ENCODE results near the gene PDPR. TPM values are rescaled to one million over a fixed set of nuclear protein-coding genes. Genes with fewer than 3 reads are reported as not detected.
"Not testable (repeated sequence)": the region's sequence is repeated elsewhere in the genome, so short reads cannot be mapped to it uniquely, and the experiment has no call there.

Gene PDPR
- polyA plus RNA-seq, 1 of the 3 experiments (the other 2 are of a cell fraction) = 17.1 TPM

GRCh38 chr16:70197611-70198010 is 83.5 kb downstream of the PDPR start:
- H3K79me2 ChIP-seq (ENCODE audit: insufficient read depth); H3K9ac ChIP-seq; H3K4me3 ChIP-seq (ENCODE audit: low read depth in 2 of 2, low read length in 1 of 2); H3K9me3 ChIP-seq; POLR2A ChIA-PET; H3K9me2 ChIP-seq; H3F3A ChIP-seq (replicated peaks; ENCODE audit: insufficient read depth); H4K20me1 ChIP-seq (ENCODE audit: insufficient read depth); H3K36me3 ChIP-seq (replicated peaks in 1 of 2; ENCODE audit: control insufficient read depth in 1 of 2, insufficient read depth in 2 of 2, low read length in 1 of 2); H3K27ac ChIP-seq (ENCODE audit: low read depth in 2 of 2, low read length in 1 of 2); H3K27me3 ChIP-seq (ENCODE audit: insufficient read depth); H3K4me2 ChIP-seq; H3K4me1 ChIP-seq (ENCODE audit: control insufficient read depth in 1 of 2, insufficient read depth in 2 of 2, low read depth in 1 of 2, low read length in 1 of 2); CTCF ChIA-PET; H2AFZ ChIP-seq (ENCODE audit: low read depth): not testable (repeated sequence)
- peak; percentile 16 for DNase-seq
- WGBS (ENCODE audit: low lambda C conversion rate) = 89% methylated on average over 5 of the region's 7 CpGs

GRCh38 chr16:70198230-70198629 is 84.1 kb downstream of the PDPR start:
- POLR2A ChIA-PET = not testable (repeated sequence)

GRCh38 chr16:70198666-70199065 is 84.5 kb downstream of the PDPR start:
- CTCF ChIA-PET; H3K79me2 ChIP-seq (ENCODE audit: insufficient read depth); H3K4me1 ChIP-seq (ENCODE audit: control insufficient read depth in 1 of 2, insufficient read depth in 2 of 2, low read depth in 1 of 2, low read length in 1 of 2); DNase-seq; H3K9ac ChIP-seq; H2AFZ ChIP-seq (ENCODE audit: low read depth); H3K9me3 ChIP-seq; H3K27ac ChIP-seq (ENCODE audit: low read depth in 2 of 2, low read length in 1 of 2); H3K27me3 ChIP-seq (ENCODE audit: insufficient read depth); H4K20me1 ChIP-seq (ENCODE audit: insufficient read depth); H3K4me2 ChIP-seq; H3K36me3 ChIP-seq (replicated peaks in 1 of 2; ENCODE audit: control insufficient read depth in 1 of 2, insufficient read depth in 2 of 2, low read length in 1 of 2); H3K4me3 ChIP-seq (ENCODE audit: low read depth in 2 of 2, low read length in 1 of 2); POLR2A ChIA-PET; H3K9me2 ChIP-seq; H3F3A ChIP-seq (replicated peaks; ENCODE audit: insufficient read depth): not testable (repeated sequence)
- 89% methylated on average over 3 of the region's 3 CpGs for WGBS (ENCODE audit: low lambda C conversion rate)

More at GRCh38 chr16:70198230-70198629, 84.1 kb downstream of the PDPR start:
- H3K27me3 ChIP-seq (ENCODE audit: insufficient read depth); H3F3A ChIP-seq (replicated peaks; ENCODE audit: insufficient read depth); H3K27ac ChIP-seq (ENCODE audit: low read depth in 2 of 2, low read length in 1 of 2); H3K4me2 ChIP-seq; H3K36me3 ChIP-seq (replicated peaks in 1 of 2; ENCODE audit: control insufficient read depth in 1 of 2, insufficient read depth in 2 of 2, low read length in 1 of 2); H2AFZ ChIP-seq (ENCODE audit: low read depth); H3K79me2 ChIP-seq (ENCODE audit: insufficient read depth); CTCF ChIA-PET; H3K4me1 ChIP-seq (ENCODE audit: control insufficient read depth in 1 of 2, insufficient read depth in 2 of 2, low read depth in 1 of 2, low read length in 1 of 2); H3K4me3 ChIP-seq (ENCODE audit: low read depth in 2 of 2, low read length in 1 of 2); H3K9ac ChIP-seq; DNase-seq; H3K9me2 ChIP-seq; H3K9me3 ChIP-seq; H4K20me1 ChIP-seq (ENCODE audit: insufficient read depth): not testable (repeated sequence)
- 100% methylated on average over 2 of the region's 9 CpGs for WGBS (ENCODE audit: low lambda C conversion rate)

GRCh38 chr16:70199170-70199569 is 85.0 kb downstream of the PDPR start:
- H3K4me1 ChIP-seq (ENCODE audit: control insufficient read depth in 1 of 2, insufficient read depth in 2 of 2, low read depth in 1 of 2, low read length in 1 of 2); CTCF ChIA-PET: not testable (repeated sequence)
- WGBS (ENCODE audit: low lambda C conversion rate) = 91% methylated on average over 9 of the region's 9 CpGs

GRCh38 chr16:70200063-70200462 is 85.9 kb downstream of the PDPR start:
- H3K9ac ChIP-seq; H3F3A ChIP-seq (replicated peaks; ENCODE audit: insufficient read depth); CTCF ChIA-PET; H3K27me3 ChIP-seq (ENCODE audit: insufficient read depth); H3K9me2 ChIP-seq; H3K27ac ChIP-seq (ENCODE audit: low read depth in 2 of 2, low read length in 1 of 2); POLR2A ChIA-PET; H2AFZ ChIP-seq (ENCODE audit: low read depth); H3K9me3 ChIP-seq; H3K4me1 ChIP-seq (ENCODE audit: control insufficient read depth in 1 of 2, insufficient read depth in 2 of 2, low read depth in 1 of 2, low read length in 1 of 2); DNase-seq; H3K4me2 ChIP-seq; H4K20me1 ChIP-seq (ENCODE audit: insufficient read depth); H3K4me3 ChIP-seq (ENCODE audit: low read depth in 2 of 2, low read length in 1 of 2); H3K36me3 ChIP-seq (replicated peaks in 1 of 2; ENCODE audit: control insufficient read depth in 1 of 2, insufficient read depth in 2 of 2, low read length in 1 of 2); H3K79me2 ChIP-seq (ENCODE audit: insufficient read depth): not testable (repeated sequence)
- WGBS (ENCODE audit: low lambda C conversion rate) = 78% methylated on average over 8 of the region's 8 CpGs

More at GRCh38 chr16:70199170-70199569, 85.0 kb downstream of the PDPR start:
- DNase-seq; H3K4me2 ChIP-seq; H3K27ac ChIP-seq (ENCODE audit: low read depth in 2 of 2, low read length in 1 of 2); H3K27me3 ChIP-seq (ENCODE audit: insufficient read depth); H3K79me2 ChIP-seq (ENCODE audit: insufficient read depth); POLR2A ChIA-PET; H3K4me3 ChIP-seq (ENCODE audit: low read depth in 2 of 2, low read length in 1 of 2); H3K9me3 ChIP-seq; H4K20me1 ChIP-seq (ENCODE audit: insufficient read depth); H3K9me2 ChIP-seq; H3K9ac ChIP-seq; H2AFZ ChIP-seq (ENCODE audit: low read depth); H3K36me3 ChIP-seq (replicated peaks in 1 of 2; ENCODE audit: control insufficient read depth in 1 of 2, insufficient read depth in 2 of 2, low read length in 1 of 2); H3F3A ChIP-seq (replicated peaks; ENCODE audit: insufficient read depth): not testable (repeated sequence)

GRCh38 chr16:70203508-70203907 is 89.4 kb downstream of the PDPR start:
- H3K27me3 ChIP-seq (ENCODE audit: insufficient read depth); H3K4me1 ChIP-seq (ENCODE audit: control insufficient read depth in 1 of 2, insufficient read depth in 2 of 2, low read depth in 1 of 2, low read length in 1 of 2); POLR2A ChIA-PET; H3K36me3 ChIP-seq (replicated peaks in 1 of 2; ENCODE audit: control insufficient read depth in 1 of 2, insufficient read depth in 2 of 2, low read length in 1 of 2); H3F3A ChIP-seq (replicated peaks; ENCODE audit: insufficient read depth); H3K9me2 ChIP-seq; H2AFZ ChIP-seq (ENCODE audit: low read depth); H3K9me3 ChIP-seq; H4K20me1 ChIP-seq (ENCODE audit: insufficient read depth); H3K9ac ChIP-seq; H3K4me3 ChIP-seq (ENCODE audit: low read depth in 2 of 2, low read length in 1 of 2); DNase-seq; H3K79me2 ChIP-seq (ENCODE audit: insufficient read depth); H3K27ac ChIP-seq (ENCODE audit: low read depth in 2 of 2, low read length in 1 of 2); H3K4me2 ChIP-seq; CTCF ChIA-PET: not testable (repeated sequence)
- 91% methylated on average over 6 of the region's 7 CpGs for WGBS (ENCODE audit: low lambda C conversion rate)

GRCh38 chr16:70204010-70204409 is 89.9 kb downstream of the PDPR start:
- POLR2A ChIA-PET; H2AFZ ChIP-seq (ENCODE audit: low read depth); H3K27me3 ChIP-seq (ENCODE audit: insufficient read depth); H3K36me3 ChIP-seq (replicated peaks in 1 of 2; ENCODE audit: control insufficient read depth in 1 of 2, insufficient read depth in 2 of 2, low read length in 1 of 2); H3K4me3 ChIP-seq (ENCODE audit: low read depth in 2 of 2, low read length in 1 of 2); H3K4me2 ChIP-seq; H3K9me3 ChIP-seq; H3K9ac ChIP-seq; H3F3A ChIP-seq (replicated peaks; ENCODE audit: insufficient read depth); H3K9me2 ChIP-seq; H3K4me1 ChIP-seq (ENCODE audit: control insufficient read depth in 1 of 2, insufficient read depth in 2 of 2, low read depth in 1 of 2, low read length in 1 of 2); H4K20me1 ChIP-seq (ENCODE audit: insufficient read depth); CTCF ChIA-PET; DNase-seq; H3K79me2 ChIP-seq (ENCODE audit: insufficient read depth); H3K27ac ChIP-seq (ENCODE audit: low read depth in 2 of 2, low read length in 1 of 2): not testable (repeated sequence)
- WGBS (ENCODE audit: low lambda C conversion rate) = 95% methylated on average over 4 of the region's 29 CpGs
